Breast epithelium (tissue), 4 donors: ENCODE measurements around the gene HLA-DMB. TPM values are rescaled to one million over a fixed set of nuclear protein-coding genes. Genes with fewer than 3 reads are reported as not detected.

Experiments used
- DNase-seq, 2 donors: peaks; one replicate each; pipeline ENCODE4 v3.0.0-alpha.2; 2019; ENCODE audit warnings: low spot score in 2 of 2
- H3K27ac ChIP-seq, 2 donors: fragments of 200-600 bp; sonication (generic) in 1 of 2; one replicate each; pipeline ENCODE4 v1.5.1; 2016 to 2019; ENCODE audit warnings: mild to moderate bottlenecking in 1 of 2
- H3K27me3 ChIP-seq, 2 donors: fragments of 200-600 bp; sonication (generic) in 1 of 2; one replicate each; pipeline versions ENCODE4 v1.5.1 to v1.6.0; 2017 to 2019; ENCODE audit warnings: control low read depth in 1 of 2, mild to moderate bottlenecking in 1 of 2
- H3K36me3 ChIP-seq: fragments of 200-600 bp; one replicate; pipeline ENCODE4 v1.5.1; 2019
- H3K4me1 ChIP-seq, 2 donors: fragments of 200-600 bp; sonication (generic); one replicate each; pipeline ENCODE4 v1.5.1; 2016 to 2019; ENCODE audit warnings: control low read depth in 1 of 2
- H3K4me3 ChIP-seq, 3 donors: fragments of 200-600 bp; sonication (generic); 1 replicate in 2 of 3; 2 replicates in 1 of 3; pipeline ENCODE4 v1.5.1; 2016 to 2019; ENCODE audit warnings: mild to moderate bottlenecking in 3 of 3, moderate library complexity in 2 of 3
- H3K9me3 ChIP-seq, 2 donors: fragments of 200-600 bp; sonication (generic) in 1 of 2; one replicate each; pipeline ENCODE4 v1.5.1; 2016 to 2019; ENCODE audit warnings: control low read depth in 1 of 2
- POLR2A ChIP-seq: fragments of 450-650 bp; IDR thresholded peaks from one replicate; pipeline ENCODE4 v1.6.1; 2016; ENCODE audit warnings: antibody characterized with exemption, mild to moderate bottlenecking, moderate library complexity
- POLR2AphosphoS5 ChIP-seq, 3 donors: sonication (generic); formaldehyde crosslinking; IDR thresholded peaks; one replicate each; pipeline ENCODE4 v1.6.1; 2017; ENCODE audit warnings: antibody characterized with exemption in 3 of 3
- intact Hi-C: fragments of 100-400 bp; cut with DNase I; formaldehyde crosslinking; loops from one replicate; pipeline ENCODE4 v1.15.1; 2023; ENCODE audit warnings: low total_unique reads
- total RNA-seq, 3 donors: library from RNA; depleted of rRNA; stranded (reverse); fragments of >200 nt; gene quantifications; one replicate each; pipeline ENCODE4 v1.1.0, GENCODE V29; 2016
- TF ChIP-seq, protein P1 (sequence below), 3 donors: fragments of 450-650 bp; IDR thresholded peaks; one replicate each; pipeline ENCODE4 v1.5.1; 2016 to 2017; ENCODE audit warnings: antibody characterized with exemption in 3 of 3, mild to moderate bottlenecking in 3 of 3, moderate library complexity in 3 of 3

Gene HLA-DMB
- total RNA-seq, 3 donors from 2014 or later, result 16.4 to 52.0 (median 34.6) TPM

DNA sequence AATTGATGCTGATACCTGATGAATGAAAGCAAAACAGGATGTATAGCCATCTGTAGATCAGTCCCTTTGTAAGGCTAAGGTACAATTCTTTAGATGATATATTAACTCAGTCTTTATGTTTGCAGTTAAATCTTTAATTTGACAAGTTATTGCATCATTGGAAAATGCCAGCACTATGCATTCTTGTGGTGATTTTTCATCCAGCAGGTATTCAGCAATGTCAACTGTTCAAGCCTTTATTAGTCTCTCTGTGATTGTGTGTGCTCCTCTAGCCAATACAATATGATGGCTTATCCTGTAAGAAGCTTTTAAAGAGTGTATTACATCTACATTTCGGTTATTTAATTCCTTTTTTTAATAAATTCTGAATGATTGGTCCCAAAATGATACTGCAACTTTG, 34.3 kb downstream of the HLA-DMB start:
- TF ChIP-seq POLR2AphosphoS5 (IDR thresholded peaks at IDR 0.05), result no peak
- TF ChIP-seq, protein P1, sequence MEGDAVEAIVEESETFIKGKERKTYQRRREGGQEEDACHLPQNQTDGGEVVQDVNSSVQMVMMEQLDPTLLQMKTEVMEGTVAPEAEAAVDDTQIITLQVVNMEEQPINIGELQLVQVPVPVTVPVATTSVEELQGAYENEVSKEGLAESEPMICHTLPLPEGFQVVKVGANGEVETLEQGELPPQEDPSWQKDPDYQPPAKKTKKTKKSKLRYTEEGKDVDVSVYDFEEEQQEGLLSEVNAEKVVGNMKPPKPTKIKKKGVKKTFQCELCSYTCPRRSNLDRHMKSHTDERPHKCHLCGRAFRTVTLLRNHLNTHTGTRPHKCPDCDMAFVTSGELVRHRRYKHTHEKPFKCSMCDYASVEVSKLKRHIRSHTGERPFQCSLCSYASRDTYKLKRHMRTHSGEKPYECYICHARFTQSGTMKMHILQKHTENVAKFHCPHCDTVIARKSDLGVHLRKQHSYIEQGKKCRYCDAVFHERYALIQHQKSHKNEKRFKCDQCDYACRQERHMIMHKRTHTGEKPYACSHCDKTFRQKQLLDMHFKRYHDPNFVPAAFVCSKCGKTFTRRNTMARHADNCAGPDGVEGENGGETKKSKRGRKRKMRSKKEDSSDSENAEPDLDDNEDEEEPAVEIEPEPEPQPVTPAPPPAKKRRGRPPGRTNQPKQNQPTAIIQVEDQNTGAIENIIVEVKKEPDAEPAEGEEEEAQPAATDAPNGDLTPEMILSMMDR (IDR thresholded peaks at IDR 0.05), result no peak
- no peak for TF ChIP-seq POLR2A
- H3K36me3 ChIP-seq, result no peaks in the 10 kb centered on the region
- H3K4me1 ChIP-seq, result no peaks in the 10 kb centered on the region
- no peak overlapping the region for H3K27ac ChIP-seq
- H3K4me3 ChIP-seq, result no peak overlapping the region
- H3K9me3 ChIP-seq, result no peaks in the 10 kb centered on the region
- DNase-seq, result no peak
- intact Hi-C loops, result no loop called here
- no peaks in the 10 kb centered on the region for H3K27me3 ChIP-seq

DNA sequence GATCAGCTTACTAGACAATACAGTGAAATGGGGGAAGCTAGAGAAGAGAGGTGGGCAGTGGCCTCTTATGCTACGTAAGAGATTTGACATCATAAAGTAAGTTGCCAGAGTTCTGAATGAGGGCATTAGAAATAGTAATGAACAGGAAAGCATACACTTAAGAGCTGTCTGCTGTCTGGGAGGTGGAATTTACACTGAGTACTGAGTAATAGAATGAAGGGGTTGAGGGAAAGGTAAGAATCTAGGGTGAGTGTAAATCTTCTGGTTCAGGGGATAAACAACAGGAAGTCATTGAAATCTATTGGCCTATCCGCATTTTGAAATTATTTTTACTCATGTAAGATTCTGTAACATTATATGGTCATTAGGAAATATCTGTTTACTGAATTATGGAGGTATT, 35.8 kb downstream of the HLA-DMB start:
- Histone ChIP-seq H3K9me3 (no peaks in the 10 kb centered on the region), H3K36me3 (no peaks in the 10 kb centered on the region), H3K27ac (no peak overlapping the region), H3K4me1 (no peaks in the 10 kb centered on the region), H3K4me3 (no peak overlapping the region), H3K27me3 (no peaks in the 10 kb centered on the region)
- no peak for DNase-seq
- TF ChIP-seq POLR2AphosphoS5 (IDR thresholded peaks at IDR 0.05) (no peak), POLR2A (no peak)
- TF ChIP-seq, protein P1 (IDR thresholded peaks at IDR 0.05), result no peak
- intact Hi-C loops, result no loop called here

DNA sequence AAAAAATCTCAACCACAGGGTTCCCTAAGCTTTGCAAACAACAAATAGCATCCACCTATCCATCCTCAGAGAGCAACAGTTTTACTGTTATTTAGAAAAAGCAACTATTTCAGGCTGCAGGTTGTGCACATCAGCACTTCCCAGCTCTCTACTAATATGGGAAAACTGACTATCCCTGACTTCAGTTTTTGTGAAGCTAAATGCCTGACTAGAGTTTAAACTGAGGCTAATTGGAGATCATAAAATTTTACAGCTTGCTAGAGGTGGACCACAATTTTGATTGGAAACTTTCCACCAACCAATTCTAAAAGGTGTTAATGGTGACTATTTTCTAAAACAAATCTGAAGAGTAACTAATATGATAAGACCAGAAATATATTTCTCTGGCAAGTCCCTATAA, 36.9 kb downstream of the HLA-DMB start:
- no peaks in the 10 kb centered on the region for H3K27me3 ChIP-seq
- H3K36me3 ChIP-seq, result no peaks in the 10 kb centered on the region
- H3K4me3 ChIP-seq, result no peak overlapping the region
- DNase-seq, result no peak
- TF ChIP-seq, protein P1 (IDR thresholded peaks at IDR 0.05), result no peak
- no peaks in the 10 kb centered on the region for H3K4me1 ChIP-seq
- intact Hi-C loops, result no loop called here
- H3K9me3 ChIP-seq, result no peaks in the 10 kb centered on the region
- H3K27ac ChIP-seq, result no peak overlapping the region

DNA sequence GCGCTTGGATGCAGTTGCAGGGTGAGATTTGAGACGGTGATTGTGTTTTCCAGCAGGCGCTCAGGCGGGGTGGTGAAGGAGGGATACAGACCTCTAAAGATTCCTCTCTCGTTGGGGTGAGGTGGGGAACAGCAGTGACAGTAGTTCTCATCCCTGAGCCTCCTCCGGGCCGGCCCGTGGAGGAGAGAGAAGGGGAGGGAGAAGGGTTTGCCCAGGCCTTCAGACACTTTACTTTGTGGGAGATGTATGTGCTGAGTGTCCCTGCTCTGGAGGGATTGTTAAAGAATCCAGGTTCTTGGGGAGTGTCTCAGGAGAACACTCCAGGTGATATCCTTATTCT, 45.9 kb downstream of the HLA-DMB start:
- Histone ChIP-seq H3K27me3 (no peaks in the 10 kb centered on the region), H3K27ac (peak overlapping the region; percentile 94 to 98), H3K36me3 (no peaks in the 10 kb centered on the region), H3K4me1 (peaks cover 0 to 8% of the 10 kb centered on the region in 2 donors), H3K9me3 (no peaks in the 10 kb centered on the region), H3K4me3 (peak overlapping the region; percentile 72 to 78 (median 74))
- TF ChIP-seq POLR2A, result no peak
- TF ChIP-seq POLR2AphosphoS5 (IDR thresholded peaks at IDR 0.05), result no peak
- TF ChIP-seq, protein P1 (IDR thresholded peaks at IDR 0.05), result no peak
- no peak for DNase-seq
- intact Hi-C loops, result no loop called here

DNA sequence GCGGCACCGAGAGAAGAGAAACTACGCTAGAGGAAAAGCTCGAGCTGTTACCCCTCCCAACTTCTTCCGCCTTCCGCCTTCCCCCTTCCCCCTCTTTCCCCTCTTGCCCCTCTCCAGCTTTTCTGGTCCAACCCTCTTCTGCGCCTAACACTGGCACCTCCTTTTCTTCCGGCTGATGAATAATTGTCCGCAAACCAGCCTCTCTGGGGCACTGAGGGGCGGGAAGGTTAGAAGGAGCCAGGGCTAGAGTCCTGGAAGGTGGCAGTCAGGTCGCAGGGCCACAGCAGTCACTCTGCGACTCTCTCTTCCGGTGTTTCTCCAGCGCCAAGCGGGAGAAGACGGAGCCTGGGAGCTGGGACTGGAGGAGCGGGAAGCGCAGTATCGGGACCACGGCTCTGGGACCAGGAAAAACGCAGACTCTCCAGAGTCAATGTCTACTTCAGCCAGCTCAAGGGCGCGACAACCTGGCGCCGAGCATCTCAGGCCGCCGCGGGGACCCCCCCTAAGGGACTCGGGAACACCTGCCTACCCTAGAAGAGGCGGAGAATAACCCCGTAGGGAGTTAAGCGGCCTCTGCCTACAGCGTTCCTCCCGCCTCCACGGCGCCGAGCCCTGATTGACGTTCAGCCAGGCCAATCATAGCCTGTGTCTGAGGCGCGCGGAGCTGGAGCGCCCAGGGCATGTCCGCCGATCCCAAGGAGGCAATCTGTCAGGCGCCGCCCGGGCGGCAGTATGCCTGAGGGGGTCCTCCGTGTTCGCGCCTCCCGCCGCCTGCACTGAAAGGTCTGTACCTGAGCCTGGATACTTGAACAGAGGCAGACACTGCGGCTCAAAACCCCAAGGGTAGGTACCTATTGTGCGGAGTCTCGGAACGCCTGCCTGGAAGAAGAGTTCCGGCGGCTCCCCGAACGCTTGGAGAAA, 46.5 kb downstream of the HLA-DMB start:
- peak overlapping the region; percentile 72 to 78 (median 74) for H3K4me3 ChIP-seq
- TF ChIP-seq, protein P1 (IDR thresholded peaks at IDR 0.05), result no peak
- TF ChIP-seq POLR2A (peak; percentile 32), POLR2AphosphoS5 (IDR thresholded peaks at IDR 0.05) (peak; percentile 48 to 81 (median 70))
- intact Hi-C loops, result no loop called here

More for the DNA sequence above, 46.5 kb downstream of the HLA-DMB start:
- Histone ChIP-seq H3K27me3 (no peaks in the 10 kb centered on the region), H3K4me1 (peaks cover 0 to 8% of the 10 kb centered on the region in 2 donors), H3K36me3 (no peaks in the 10 kb centered on the region), H3K27ac (peak overlapping the region; percentile 94 to 98), H3K9me3 (no peaks in the 10 kb centered on the region)
- DNase-seq, result peak; percentile 87 to 94
